Frontal cortex (tissue), 4 donors: Measurements from ENCODE around the gene DSG3. TPM values are rescaled to one million over a fixed set of nuclear protein-coding genes. Genes with fewer than 3 reads are reported as not detected.

Experiments used
- DNase-seq, 2 donors: peaks; one replicate each; pipeline ENCODE4 v3.0.0; 2012; ENCODE audit warnings: low spot score in 2 of 2
- FAIRE-seq: peaks from 2 replicates; lab custom pipeline; 2012; peaks lifted over from hg19 to GRCh38; lab: Jason Lieb, UNC
- total RNA-seq: library from RNA; depleted of rRNA; stranded (reverse); fragments of >200 nt; gene quantifications from one replicate; pipeline ENCODE4 v1.2.3, GENCODE V29; 2014
- donor health status: control.
- donor health status: control.
- donor health status: control.

The DSG3 gene
- total RNA-seq, 1 donor from 2014 or later = under 0.01 TPM

DNA sequence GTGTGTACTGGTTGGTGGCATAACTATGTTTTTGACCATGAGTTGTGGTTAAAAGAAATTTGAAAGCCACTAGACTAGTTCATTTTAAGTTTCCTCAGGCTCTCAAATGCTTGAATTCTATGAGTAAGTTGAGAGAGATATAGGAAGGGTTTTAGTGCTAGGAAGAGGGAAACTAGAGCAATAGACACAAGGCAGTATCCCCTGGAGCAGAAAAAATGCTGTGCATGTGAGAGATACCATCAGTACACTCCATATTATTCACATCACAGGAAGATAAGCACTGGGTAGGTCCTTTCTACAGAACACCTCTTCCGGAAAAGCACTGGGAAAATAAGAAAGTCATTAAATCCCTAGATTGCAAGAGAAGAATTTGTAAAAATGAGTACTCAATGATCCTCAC, 19.3 kb upstream of the DSG3 start:
- DNase-seq = no peak
- FAIRE-seq = no peak

DNA sequence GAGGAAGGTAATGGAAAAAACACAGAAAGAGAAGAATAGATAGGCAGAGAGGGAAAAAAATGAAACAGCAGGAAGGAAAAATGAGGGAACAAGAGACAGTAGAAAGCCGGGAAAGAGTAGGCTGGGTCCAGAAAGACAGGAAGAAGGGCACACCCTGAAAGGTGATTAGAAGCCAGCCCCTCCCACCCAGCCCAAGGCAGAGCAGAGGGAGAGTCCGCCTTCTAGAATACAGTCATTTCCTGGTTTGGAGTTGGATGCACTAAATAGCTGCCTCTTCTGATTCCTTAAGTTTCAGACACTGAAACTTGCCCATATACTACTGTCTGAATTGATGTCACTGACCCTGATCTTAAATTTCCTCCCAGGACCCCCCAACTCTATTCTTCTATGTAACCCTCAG, 17.9 kb upstream of the DSG3 start:
- FAIRE-seq (no peak), DNase-seq (no peak)

DNA sequence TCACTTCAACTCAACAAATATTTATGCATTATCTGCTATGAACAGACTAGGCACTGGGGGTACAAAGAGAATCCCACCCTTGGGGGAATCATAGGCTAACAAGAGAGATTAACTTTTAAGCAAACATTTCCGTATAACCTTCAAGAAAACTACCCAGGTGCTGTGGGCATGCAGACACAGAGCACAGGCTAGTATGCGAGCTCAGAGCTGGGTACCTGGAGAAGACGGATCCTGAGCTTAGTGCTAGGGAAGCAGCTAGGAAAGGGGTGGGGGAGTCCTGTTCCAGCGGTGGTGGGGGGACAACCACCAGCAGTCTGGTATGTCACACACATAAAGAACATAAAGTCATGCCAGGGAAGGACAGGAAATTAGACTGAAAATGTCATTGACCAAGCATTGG, 17.5 kb upstream of the DSG3 start:
- DNase-seq (no peak), FAIRE-seq (no peak)

DNA sequence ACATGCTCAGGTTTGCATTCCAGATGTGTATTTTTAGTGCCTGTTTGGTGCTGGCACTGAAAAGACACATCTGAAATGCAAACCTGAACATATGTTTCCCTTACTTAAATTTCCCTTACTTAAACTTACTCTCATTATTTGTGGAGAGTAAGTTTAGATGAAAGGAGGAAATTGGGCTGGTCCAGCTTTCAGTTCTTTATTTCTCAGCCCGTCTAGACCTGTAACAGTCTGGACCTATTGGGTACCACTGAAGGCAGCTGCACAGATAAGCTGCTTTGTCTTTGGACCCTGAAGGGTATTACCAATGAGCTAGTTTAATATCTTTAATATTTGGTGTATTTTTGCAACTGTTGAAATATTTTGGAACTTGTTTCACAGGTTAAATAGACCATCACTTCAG, 17.0 kb upstream of the DSG3 start:
- FAIRE-seq (no peak), DNase-seq (no peak)

DNA sequence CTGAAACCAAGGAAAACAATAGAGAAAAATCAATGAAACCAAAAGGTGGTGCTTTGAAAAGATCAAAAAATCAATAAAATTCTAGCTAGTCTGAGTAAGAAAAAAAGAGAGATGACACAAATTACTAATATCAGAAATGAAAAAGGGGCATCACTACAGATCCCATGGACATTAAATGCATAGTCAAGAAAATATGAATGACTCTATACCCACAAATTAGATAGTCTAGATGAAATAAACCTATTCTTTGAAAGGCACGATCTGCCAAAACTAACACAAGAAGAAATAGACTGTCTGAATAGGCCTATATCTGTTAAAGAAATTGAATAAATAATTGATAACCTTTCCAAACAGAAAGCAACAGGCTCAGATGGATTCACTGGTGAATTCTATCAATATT, 15.2 kb upstream of the DSG3 start:
- FAIRE-seq (no peak), DNase-seq (no peak)

DNA sequence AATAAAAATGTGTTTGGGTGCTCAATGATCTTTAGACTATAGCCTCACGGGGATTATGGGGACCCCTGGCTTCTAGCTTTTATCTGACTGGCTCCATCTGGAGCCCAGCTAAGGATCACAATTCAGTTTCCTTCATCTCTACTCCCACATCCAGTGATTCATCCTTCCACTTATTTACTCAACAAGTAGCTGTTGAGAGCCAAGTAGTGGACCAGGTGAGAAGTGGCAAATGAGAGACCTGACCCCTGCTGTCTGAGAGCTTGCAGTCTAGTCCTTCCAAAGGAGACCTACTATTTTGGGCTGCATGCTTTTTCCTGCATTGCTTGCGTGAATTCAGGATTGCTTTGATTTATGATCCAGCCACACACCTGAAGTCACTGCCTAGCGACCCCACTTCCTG, 10.7 kb upstream of the DSG3 start:
- FAIRE-seq = no peak

DNA sequence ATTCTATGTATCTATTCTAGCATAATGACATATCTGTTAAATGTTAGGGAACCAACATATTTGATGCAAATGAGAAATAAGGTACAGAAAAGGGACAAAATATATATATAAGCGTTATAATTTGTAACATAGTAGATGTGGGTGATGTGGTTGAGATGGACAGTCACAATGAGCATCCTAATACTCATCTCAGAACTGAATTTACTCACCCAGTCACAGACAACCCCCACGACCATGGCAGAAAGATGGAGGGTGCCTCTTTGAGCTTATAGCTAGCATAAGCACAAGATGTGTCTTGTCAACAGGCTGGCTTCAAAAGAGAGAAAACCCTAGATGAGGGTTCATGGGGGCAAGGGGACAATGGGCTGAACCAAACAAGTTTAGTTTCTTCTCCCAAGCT, 9.1 kb upstream of the DSG3 start:
- FAIRE-seq (no peak), DNase-seq (no peak)

More for the DNA sequence above, 10.7 kb upstream of the DSG3 start:
- DNase-seq = no peak

DNA sequence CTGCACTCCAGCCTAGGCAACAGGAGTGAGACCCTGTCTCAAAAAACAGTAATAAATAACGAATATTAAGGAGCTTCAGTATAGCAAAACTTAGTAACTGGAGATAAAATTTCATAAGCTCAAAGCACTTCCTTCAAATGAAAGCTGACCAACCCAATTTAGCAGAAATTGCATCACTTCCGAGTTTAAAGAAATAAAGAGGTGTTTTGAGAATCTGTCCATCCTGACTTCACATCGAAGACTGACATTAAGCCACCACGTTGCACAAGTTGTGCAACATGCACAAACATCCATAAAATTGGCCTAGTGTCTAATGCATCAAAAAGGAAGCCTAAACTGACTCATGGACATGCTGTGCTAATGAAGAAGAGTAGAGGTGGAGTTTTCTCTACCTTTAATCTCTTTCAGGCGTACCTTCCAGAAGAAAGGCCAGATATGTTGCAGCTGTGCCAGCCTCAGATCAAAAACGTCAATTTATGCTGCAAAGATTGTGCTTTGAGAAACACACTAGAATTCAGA, 7.7 kb upstream of the DSG3 start:
- FAIRE-seq = no peak
- DNase-seq = no peak

DNA sequence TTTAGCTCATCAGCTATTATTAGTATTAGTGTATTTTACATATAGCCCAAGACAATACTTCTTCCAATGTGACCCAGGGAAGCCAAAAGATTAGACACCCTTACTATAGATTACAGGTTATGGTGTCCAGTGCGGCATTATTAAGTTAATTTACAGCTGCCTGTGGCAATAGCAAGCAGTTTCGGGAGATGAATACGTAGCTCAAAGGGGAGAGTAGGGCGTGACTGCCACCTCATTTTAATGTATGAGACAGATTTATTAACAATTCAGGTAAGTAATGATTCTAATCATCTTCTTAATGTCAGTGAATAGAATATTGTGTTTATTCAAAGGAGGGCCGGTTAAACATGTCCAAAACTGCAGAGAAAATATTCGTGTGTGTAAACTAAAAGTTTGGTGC, 6.8 kb upstream of the DSG3 start:
- DNase-seq = no peak
- no peak for FAIRE-seq

DNA sequence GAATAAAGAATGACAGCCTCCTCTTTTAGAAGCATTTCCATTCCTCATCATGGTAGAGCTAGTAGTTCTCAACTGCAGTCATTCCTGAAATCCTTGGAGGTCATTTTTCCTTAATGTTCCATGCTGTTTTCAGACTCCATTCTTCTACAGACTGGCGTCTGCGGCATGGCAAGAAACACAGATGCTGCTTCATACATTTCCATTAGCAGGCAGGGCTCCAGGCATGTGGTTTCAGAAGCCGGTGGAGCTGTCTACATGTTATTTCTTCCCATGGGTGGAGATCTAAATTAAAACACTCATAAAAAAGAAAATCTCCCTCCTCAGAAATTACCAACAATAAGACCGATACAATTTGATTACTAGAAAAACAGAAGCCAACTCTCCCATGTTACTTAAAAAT, 6.0 kb upstream of the DSG3 start:
- FAIRE-seq = no peak

DNA sequence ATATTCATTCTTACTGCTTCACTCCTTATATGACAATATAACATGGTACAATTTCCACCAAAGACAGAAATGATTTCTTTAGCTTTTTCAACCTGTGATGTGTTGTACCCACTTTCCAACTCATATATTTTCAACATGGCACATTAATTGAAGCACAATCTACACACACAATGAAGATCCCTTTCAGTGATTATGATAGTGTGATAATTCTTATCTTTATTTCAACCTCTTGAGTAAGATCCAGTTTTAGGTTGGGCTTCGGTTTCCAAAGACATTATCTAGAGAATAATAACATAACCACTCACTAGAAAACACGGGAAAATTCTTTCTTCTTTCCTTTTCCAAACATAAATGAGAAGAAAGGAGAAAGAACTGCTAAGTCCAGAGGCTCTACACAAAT, 3.4 kb upstream of the DSG3 start:
- no peak for FAIRE-seq
- DNase-seq = no peak

More for the DNA sequence above, 6.0 kb upstream of the DSG3 start:
- DNase-seq = no peak

DNA sequence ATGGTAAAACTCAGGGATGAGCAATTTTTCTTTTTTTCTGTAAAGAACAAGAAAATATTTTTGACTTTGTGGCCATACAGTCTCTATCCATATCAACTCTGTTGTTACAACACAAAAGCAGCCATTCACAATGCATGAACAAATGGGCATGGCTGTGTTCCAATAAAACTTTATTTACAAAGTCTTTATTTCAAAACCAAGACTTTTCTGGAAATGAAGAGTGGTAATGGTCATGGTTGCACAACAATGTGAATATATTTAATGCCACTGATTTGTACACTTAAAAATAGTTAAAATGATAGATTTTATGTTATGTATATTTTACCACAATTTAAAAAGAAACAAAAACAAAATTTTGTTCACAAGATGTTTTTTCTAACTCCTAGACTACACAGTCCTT, 1.6 kb upstream of the DSG3 start:
- DNase-seq = no peak
- no peak for FAIRE-seq

DNA sequence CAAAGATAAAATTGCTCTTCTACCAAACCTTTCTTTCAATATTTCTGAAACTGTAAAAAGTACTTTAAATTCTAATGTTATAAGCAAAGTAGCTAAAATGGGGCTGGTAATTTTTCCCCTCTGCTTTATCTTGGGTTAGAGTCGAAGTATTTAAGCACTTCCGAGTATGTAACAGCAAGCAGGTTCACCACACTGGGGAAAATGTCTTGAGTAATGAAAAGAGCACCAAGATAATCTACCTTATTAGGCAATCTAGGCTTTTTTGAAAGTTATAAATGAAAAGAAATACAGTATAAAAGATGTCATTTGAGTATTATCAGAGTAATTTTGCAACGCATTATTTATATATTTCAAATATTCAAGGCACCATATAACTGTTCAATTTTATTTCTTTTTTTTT, 687 bp upstream of the DSG3 start:
- DNase-seq (no peak), FAIRE-seq (no peak)

DNA sequence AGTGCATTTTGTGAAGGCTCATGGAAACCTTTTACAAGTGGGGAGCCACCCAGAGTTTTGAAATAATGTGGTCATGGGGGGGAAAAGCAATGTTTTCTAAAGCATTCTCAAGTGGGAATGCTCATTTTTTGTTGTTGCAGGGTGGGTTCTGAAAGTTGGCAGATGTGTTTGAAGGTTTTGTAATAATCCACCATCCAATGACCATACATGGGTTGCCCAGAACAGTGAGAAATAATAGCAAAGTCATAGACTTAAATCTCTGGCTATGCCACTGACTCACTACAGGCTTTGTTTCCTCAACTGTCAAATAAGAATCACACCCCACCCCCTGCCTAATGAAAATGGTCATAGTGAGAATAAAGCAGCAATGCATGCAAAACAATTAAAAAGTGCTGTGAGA, 2.9 kb downstream of the DSG3 start:
- FAIRE-seq (no peak), DNase-seq (no peak)

DNA sequence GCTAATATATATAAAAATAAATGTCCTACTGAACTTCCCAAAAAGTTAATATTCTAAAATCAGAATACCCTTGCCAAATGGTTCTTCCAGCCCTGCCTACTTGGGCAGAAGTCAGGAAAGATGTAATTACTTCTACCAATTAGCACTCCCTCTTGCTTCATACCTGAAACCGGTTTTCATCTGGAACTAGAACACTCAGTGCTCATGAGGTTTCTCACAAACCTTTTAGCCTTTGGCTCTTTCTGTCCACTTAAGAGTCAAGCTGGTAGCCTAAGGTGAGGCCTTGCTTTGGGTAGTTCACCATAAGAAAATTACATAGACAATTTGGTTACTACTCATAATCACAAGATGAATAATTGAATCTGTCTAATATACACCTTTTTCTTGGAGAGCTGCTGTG, 4.1 kb downstream of the DSG3 start:
- FAIRE-seq (no peak), DNase-seq (no peak)

DNA sequence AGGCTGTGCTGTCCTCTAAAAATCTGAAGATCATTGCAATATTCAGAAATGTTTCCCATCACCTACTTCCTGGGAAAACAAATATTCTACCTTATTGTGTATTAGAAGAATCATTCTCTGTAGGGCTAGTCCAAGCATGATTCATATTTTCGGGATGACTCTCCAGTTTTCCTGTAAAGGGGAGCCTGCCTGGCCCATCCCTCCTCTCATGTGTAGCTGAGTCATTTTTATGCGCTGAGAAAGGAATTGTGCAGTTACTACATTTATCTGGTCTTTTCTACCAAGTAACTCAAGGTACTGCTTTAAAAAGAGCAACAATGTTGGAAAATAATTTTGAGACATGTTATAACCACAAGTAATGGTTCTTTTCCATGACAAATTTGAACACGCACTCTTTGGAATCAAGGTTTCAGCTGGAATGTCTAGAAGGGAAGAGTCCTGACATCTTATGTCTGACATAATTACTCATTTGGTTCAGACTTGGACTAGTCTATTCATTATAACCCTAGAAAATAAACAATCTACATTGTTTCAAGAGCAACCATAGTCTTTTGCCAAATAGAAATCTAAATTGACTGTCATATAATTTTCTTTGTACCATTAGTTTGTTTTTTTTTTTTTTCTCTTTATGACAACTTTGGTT, 6.6 kb downstream of the DSG3 start:
- FAIRE-seq = no peak

DNA sequence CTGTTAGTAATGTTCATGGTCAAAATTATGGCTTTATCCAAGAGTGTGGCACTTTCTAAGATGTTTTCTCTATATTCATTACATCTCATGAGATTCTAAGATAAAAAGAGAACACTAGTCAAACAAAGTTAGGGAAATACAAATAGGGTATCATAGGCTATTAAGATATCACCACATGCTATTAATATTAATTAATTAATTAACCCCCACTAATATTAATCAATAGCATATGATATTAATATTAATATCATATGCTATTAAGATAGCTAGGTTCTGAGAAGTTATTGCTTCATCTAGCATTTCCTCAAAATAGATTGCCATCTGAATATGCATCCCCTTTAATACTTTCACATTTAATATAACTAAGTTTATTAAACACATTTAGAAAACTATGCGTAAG, 22.1 kb downstream of the DSG3 start:
- no peak for FAIRE-seq
- DNase-seq = no peak

More for the DNA sequence above, 6.6 kb downstream of the DSG3 start:
- DNase-seq = no peak

DNA sequence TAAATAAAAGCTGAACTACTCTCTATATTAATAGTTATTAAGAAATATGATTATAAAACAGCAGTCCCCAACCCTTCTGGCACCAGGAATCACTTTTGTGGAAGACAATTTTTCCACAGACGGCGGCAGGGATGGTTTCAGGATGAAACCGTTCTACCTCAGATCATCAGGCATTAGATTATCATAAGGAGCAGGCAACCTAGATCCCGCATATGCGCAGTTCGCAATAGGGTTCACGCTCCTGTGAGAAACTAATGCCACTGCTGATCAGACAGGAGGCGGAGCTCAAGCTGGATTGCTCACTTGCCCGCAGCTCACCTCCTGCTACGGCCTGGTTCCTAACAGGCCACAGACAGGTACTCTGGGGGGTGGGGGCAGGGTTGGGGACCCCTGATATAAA, 31.1 kb downstream of the DSG3 start:
- DNase-seq (no peak), FAIRE-seq (no peak)

DNA sequence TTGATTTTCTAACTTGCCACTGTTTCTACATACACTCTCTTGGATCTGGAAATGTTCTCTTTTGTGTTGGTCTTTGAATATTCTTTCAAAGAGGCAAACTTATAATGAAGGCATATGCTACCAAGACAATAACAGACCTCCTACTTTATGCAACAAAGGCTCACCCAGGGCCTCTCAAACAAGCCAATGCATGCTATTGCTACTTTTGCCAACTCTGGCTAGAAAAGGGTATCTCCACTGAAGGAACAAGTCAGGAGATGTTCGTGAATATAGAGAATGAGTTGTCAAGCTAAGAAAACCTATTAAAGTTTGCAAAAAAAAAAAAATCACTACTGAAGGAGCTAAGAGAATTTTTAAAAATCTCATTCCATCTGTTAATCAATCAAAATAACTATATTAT, 34.5 kb downstream of the DSG3 start:
- no peak for FAIRE-seq
- no peak for DNase-seq

DNA sequence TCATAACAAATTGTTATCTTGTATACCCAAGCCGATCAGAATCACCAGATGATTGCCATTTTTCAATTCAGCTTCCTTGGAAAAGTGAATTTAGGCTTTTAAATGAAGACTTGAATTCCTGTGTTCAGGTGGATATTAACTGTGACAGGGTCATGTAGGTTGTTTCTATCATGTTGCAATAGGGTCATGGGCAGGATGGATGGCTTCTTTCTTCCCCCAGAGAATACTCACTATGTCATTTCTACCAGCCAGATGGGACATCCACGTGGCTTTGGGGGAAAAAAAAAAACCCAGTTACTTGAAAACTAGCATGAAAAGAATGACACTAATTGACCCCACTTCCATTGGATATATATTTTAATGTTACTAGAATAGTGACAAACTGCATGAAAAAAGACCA, 35.9 kb downstream of the DSG3 start:
- DNase-seq (no peak), FAIRE-seq (no peak)

DNA sequence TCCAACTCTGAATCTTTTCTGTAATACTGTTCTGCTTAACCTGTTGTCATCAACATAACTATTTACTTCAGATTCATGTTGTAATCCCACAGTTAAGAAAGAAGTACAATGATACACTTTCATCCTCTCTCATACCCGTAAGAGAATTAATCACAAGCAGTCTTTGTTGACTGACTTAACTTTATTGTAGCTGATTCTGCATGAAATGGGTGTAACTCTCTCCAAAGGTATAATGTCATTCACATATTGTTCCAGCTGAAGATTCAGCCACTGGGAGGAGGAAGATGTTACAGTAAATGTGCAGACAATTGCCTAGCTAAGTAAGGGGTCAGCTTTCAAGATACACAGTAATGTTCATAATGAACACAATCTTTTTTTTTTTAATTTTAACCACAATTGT, 36.9 kb downstream of the DSG3 start:
- FAIRE-seq = no peak
- DNase-seq = no peak

DNA sequence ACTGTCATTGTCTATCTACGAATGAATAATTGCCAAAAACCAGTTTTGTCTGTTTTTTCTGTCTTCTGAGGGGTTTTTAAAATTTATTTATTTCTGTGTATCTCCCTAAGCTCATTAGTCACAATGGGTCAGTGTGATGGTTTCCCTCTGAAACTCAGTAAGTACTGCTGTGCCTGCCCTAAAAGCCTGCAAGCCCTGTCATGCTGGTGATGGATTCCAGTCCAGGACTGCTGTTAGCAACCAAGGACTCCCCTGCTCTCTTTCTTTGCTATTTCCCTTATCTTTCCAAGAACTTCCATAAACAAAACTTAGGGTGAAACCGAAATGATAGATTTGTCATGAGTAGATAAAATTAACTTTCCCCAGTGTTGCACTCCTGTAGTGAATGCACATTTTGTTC, 38.6 kb downstream of the DSG3 start:
- no peak for DNase-seq
- FAIRE-seq = no peak
